ENCODE data around the gene C1orf50.
"Not testable (repeated sequence)": the region's sequence is repeated elsewhere in the genome, so short reads cannot be mapped to it uniquely, and the experiment has no call there.

The C1orf50 gene

DNA sequence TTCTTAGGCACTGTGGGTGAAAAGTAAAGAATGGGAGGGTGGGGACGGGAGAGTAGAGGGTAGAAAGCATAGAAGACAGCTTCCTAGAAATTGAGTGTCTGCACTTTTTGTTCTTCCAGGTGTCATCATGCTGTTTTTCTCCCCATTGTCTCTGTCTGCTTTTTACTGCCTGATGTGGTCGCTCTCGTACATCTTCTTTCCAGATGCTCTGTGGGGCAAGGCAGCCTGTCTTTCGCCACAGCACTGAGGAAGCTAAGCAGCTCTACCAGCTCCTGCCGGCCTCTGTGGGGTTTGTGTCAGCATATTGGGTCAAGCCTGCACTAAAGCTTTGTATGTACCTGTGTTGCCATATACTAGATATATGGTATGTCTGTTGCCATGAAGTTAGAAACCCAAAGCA, 30.9 kb downstream of the C1orf50 start:
- DNase-seq: no peak

DNA sequence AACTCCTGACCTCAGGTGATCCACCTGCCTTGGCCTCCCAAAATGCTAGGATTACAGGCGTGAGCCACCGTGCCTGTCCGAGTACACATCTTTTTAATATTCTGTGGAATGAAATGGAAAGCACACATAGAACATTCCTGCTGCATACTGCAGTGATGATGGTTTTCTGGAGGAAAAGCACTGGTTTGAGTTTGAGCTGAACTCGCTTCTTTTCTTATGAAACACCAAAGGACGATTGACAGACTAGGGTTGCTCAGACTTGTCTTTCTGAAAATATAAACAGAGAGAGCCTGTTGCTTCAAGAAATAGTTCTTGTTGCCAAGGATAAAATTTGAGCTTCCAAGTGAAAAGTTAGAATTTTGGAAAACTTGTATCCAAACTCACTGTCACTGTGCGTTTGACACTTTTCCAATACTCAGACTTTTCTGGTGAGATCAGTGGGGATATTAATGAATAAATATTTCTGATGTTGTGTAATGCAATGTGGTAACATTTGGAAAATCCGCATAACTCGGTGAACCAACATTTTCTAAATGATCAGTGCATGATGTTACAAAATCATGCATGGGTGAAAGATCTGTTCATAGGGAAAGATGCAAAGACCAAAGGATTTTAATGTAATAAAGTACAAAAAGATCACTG, 34.9 kb downstream of the C1orf50 start:
- DNase-seq: no peak

DNA sequence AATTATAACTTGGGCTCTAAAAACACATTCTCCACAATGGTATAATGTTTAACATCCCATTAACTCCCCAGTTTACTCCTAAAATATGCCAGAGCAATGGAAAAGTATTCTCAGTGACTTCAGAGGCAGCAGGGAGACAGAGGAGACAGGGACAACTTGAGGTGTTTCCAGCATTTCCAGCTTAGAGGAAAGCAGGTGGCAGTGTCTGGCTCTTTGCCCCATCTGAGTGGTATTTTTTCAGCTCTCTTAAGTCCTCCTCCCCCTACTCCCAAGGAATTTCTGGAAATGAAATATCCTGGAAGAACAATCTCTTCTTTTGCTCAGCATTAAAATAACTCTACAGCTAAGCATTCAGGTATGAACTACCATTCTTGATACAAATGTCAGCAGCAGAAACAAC, 39.1 kb downstream of the C1orf50 start:
- no peak for DNase-seq

DNA sequence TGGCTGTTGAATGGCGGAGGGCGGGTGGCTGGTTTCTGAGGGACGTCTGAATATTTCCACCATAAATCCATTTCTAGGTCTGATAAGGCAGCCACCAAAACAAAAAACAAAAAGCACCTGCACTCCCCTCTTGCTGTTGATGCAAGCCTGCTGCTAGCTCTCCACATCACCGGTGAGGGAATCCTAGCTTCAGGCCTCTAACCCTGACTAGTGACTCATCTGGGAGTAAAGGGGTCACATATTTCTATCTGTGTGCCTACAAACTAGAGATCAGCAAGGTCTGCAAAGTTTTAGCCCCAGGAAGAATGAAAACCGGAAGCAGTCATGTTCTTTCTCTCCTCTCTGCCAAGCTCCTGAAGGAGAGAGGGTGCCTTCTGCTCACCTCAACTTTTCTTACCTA, 39.5 kb downstream of the C1orf50 start:
- DNase-seq: no peak

DNA sequence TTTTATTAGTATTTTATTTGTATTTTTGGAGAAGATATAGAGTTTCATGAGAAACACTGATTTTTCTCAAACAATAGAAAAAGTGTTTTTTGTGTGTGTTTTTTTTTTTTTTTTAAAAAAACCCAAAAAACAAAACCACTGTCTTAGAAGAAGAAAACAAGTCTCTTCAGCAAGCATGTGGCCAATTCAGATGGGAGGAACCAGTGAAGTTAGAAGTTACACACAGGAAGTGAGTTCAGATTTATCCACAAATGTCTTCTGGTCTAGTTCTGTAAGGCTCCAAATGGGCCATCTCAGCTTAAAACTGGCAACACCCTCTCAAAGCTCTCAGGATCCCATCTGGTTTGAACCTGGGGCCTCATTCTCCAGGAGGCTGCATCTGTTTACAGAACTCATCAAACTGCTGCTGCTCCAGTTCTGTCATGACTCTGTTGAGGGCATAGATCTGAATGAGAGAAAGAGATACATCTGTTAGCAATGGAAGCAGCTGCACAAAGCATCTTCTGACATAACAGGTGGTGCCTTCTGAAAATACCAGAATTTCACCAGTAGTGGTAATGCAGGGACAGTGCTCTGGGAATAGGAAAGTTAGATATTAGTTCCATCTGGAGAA, 40.1 kb downstream of the C1orf50 start:
- no peak for DNase-seq

DNA sequence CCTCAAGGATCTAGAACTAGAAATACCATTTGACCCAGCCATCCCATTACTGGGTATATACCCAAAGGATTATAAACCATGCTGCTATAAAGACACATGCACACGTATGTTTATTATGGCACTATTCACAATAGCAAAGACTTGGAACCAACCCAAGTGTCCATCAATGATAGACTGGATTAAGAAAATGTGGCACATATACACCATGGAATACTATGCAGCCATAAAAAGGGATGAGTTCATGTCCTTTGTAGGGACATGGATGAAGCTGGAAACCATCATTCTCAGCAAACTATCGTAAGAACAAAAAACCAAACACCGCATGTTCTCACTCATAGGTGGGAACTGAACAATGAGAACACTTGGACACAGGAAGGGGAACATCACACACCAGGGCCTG, 47.8 kb downstream of the C1orf50 start:
- DNase-seq: not testable (repeated sequence)

DNA sequence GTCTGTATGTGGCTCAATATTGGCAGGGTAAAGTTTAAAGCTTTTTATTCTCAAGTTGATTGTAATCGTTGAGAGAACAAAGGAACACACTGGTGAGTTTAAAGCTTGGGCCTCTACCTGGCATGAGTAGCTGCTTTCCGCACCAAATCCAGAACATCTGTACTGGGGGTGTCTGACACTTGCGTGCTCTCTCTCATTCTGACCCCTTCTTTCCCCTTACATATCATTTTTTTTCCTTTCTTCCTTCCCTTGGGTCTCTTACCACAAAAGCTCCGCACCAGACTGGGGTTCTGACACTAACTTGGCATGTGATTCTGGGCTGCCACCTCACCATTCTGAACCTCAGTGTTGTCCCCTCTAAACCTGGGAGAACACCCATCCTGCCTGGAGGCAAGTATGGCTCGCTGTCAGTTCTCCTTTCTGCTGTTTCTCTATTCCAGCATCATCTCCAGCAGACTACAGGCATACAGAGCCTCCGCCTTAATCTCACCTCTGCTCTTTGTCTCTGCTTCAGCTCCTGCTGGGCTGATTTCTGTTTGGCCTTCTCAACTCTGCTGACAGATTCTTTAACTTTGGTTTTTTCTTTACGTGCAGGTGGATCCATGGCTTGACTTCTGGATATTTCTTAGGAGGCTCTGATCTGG, 49.0 kb downstream of the C1orf50 start:
- peak in 3 of 56 donors; percentile 3 to 15 (median 7) for DNase-seq

DNA sequence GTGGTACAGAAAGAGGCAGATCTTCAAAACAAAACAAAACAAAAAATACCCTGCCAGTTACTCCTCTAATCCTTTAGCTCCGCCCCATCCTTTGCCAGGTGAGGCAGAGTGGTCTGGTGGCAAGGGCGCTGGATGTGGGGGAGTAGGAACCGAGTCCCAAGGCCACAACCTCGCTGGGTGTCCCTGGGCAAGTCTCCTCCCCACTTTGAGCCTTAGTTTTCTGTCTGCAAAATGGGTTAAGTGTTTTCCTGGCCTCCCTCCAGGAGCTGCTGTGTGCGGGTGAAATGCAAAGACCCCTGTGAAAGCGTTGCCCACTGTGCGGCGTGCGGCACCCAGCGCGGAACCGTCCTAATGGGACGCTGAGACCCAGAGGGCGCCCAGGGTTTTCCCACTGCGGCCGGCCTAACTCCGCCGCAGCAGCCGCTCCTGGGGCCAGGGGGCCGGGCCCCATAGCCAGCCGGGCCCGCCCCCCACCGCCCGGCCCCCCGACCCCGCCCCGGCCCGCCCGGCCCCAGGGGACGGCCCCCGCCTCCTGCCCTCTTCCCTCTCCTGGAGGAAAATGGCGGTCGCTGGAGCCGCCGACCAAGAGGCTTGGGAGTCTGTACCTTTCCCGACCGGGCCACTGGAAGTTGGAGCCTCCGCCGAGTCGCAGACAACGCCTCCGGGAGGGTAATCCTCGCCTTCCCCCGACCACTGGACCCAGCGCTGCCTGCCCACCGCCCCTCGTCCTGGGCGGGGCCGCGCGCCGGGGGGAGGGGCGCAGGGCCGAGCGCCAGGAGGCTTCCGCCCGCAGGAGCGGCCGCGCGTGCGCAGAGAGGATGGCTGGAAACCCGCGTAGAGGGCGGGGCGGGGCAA, 49.8 kb downstream of the C1orf50 start, which contains the start of the genes ERMAP and SVBP:
Gene ERMAP, plus strand, starts transcription at position 538 of the 855 bp plus-strand sequence. CDS start 13,327 bp downstream, outside the sequence.
Gene SVBP, minus strand, starts transcription at position 813 of the 855 bp plus-strand sequence. CDS start 853 bp downstream, outside the sequence.
- peak in 54 of 56 donors; percentile 66 to 96 (median 90) for DNase-seq

DNA sequence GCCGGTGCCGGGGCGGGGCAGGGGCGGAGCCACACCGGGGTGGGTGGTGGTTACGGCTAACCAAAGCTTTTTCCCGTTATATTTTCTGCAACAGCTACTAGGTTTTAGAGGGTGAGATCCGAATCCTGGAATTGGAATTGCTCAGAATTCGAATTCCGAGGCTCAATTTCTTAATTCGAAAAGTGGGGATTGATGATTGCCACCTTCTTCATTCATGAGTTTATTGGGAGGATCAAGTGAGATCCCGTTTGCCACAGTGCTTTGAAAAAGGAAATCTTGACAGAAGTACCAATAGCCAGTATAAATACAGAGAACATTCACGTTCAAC, 50.4 kb downstream of the C1orf50 start:
- no peak for DNase-seq

DNA sequence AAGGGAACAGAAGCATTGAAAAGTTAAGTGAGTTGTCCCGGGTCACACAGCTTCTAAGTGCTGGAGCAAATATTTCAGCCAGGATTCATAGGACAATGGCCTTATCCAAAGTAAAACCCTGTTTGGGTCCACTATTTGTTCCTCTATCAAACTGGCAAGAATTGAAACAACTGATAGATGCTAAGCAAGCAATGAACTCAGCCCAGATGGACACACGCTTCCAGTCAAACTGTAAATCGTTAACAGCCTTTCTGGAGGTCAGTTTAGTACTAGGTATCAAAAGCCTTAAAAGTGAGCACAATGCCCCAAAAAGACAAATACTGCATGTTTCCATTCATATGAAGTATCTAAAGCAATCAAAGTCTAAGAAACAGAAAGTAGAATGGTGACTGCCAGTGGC, 50.9 kb downstream of the C1orf50 start:
- no peak for DNase-seq

DNA sequence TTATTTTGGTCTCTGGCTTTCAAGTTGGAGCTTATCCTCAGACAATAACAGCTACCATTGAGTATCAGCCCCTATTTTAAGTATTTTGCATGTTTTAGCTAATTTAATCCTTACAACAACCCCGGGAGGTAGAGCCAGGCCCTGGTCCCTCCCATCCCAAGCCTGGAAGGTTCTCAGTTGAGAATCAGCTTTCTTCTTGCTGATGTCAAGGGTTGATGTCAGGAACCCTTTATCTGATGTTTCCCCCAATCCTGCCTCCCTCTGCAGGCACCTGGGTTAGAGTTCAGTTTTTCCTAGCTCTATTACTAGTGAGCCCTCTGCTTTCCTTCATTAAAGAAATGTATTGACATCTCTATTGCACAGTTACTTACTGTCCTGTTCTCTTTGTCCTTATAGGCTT, 53.8 kb downstream of the C1orf50 start:
- no peak for DNase-seq

DNA sequence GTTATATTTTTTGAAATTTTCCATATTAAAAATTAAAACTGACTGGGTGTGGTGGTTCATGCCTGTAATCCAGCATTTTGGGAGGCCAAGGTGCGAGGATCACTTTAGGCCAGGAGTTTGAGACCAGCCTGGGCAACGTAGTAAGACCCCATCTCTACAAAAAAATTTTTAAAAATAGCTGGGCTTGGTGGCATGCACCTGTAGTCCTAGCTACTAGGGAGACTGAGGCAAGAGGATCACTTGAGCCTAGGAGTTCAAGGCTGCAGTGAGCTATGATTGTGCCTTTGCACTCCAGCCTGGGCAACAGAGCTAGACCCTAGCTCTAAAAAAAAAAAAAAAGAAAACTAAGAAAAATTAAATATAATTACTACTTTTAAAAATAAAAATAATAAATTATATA, 54.6 kb downstream of the C1orf50 start:
- DNase-seq: no peak

DNA sequence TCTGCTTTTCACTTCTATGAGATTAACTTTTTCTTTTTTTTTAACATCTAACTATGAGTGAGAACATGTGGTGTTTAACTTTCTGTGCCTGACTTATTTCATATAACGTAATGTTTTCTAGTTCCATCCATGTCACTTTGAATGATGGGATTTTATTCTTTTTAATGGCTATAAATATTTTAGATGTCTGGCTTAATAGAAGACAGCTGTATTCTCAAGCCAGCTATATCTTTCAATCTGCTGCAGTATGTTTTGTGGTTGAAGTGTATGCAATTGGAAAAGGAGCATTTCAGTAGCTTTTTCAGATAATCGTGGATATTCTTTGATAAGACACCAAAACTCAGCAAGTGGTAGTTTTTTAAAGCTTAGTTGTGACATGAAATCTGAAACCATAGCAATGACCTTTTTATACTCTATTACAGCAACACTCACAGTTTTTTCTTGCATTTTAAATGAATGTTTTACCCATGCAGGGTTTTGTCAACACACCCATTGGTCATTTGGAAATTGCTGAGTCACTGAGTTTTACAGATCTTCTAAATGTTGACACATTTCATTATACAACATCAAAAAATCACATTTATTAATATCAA, 55.8 kb downstream of the C1orf50 start:
- DNase-seq: no peak

DNA sequence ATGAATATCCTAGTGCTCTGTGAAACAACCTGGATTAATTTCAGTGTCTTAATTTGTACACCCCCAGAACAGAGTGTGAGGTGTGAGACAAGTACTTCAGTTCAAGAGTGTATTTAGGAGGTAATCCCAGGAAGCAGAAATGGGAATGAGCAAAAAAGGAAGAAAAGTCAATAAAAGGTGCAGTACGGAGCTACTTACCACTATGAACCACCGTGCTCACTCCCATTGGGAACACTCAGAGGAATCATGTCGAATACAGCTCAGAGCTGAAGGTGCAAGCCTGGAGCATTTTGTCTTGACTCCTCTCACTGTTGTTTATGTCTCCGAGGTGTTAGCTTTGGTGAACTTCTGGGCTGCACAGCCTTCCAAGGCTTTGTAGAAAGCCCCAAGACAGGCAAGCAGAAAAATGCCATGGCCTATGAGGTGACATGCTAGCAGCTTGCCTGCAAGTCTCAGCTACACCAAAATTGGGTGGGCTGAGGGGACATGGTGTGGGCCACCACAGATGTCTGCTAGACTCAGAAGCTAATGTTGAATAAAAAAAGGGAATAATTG, 57.5 kb downstream of the C1orf50 start:
- no peak for DNase-seq

DNA sequence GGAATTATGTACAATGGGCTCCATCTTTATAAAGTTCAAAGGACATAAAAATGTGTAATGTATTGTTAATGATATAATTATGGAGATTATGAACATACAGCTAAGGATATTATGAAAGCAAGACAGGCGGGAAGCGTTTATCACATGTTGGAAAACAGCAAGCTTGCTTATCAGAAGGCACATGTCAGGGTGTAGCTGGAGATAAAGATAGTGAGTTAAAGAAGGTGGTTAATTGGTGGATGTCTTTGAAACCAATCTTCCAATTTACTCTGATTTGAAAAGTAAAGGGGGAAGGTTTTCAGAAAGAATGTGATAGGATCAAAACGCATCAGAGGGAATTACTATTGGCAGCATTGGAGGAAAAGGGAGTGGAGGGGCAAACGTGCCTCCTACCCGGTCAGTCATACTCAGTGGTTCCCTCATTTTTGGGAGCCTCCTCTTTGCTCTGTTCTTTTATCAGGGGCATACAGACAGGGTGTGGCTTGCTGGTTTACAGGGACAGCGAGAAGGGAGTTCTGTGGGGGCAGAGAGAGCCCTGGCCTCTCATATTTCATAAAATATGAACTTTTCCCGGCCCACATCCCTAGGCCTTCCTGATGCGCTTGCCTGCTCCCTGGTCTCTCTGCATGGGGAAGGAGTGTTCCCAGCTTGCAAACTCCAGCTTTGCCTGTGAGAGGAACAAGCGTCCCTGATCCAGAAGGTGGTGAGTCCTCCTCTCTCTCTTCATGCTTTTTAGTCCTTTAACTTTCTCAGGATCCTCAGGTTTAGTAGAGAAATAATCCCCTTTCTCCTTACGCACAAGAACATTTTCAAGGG, 58.2 kb downstream of the C1orf50 start:
- no peak for DNase-seq

All from nucleus accumbens (tissue), 56 donors.